OCI-LY7 (cell line): ENCODE measurements around the gene NHS.

Experiments used
- EZH2phosphoT487 ChIP-seq: fragments of 200-600 bp; sonication (generic); IDR thresholded peaks from 2 replicates; pipeline ENCODE4 v1.6.1; 2018; ENCODE audit warnings: low read depth, borderline replicate concordance, mild to moderate bottlenecking, mixed run types, antibody characterized with exemption, low read length, moderate library complexity, mixed read lengths
- TF ChIP-seq, protein P1 (sequence below): fragments of 200-600 bp; sonication (generic); conservative IDR thresholded peaks from 2 replicates; pipeline ENCODE4 v1.5.1; 2014; ENCODE audit warnings: mild to moderate bottlenecking, antibody characterized with exemption, low read length, moderate library complexity, mixed read lengths

DNA sequence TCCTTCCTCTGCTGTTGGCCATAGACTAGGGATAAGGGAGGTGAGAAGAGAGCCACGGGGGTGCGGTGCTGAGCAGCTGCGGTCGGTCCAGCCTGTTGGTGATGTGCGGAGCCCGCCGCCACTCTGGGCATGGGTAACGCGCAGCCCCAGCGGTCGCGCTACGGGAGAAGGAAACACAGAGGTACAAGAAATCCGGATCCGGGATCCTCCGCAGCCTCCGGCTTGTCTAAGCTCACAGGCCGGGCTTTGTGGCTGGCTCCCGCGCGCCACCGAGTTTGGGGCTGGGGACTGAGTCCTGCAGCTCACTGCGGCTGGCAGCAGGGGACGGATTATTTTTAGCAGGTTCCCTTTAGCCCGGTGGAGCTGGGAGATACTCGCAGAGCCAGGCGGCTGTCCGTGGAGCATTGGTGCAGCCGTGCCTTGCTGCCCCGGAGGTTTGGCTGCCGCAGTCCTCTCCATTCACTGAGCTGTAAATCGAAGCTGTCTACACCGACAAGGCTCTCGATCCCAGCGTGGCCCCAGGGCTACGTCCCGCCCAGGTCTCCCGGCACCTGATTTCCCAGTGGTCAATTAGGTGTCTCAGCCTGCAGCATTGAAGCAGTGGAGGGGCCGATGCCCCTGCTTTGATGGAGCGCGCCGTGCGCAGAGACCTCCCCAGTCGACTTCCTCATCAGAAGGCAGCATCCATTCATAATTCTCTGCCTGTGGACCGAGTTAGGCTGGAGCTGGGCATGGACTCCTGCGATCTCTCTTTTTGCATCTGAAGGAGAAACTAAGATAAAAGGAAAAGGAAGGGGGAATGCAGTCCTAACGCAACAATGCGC lies 280.4 kb downstream of the NHS start:
- TF ChIP-seq, protein P1, sequence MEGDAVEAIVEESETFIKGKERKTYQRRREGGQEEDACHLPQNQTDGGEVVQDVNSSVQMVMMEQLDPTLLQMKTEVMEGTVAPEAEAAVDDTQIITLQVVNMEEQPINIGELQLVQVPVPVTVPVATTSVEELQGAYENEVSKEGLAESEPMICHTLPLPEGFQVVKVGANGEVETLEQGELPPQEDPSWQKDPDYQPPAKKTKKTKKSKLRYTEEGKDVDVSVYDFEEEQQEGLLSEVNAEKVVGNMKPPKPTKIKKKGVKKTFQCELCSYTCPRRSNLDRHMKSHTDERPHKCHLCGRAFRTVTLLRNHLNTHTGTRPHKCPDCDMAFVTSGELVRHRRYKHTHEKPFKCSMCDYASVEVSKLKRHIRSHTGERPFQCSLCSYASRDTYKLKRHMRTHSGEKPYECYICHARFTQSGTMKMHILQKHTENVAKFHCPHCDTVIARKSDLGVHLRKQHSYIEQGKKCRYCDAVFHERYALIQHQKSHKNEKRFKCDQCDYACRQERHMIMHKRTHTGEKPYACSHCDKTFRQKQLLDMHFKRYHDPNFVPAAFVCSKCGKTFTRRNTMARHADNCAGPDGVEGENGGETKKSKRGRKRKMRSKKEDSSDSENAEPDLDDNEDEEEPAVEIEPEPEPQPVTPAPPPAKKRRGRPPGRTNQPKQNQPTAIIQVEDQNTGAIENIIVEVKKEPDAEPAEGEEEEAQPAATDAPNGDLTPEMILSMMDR: no peak
- TF ChIP-seq EZH2phosphoT487: no peak
